Tibial nerve (tissue), 4 donors: ENCODE results near the gene CDHR1.

Experiments
- CTCF ChIP-seq, 5 experiments: fragments of 200-600 bp in 3 of 5; fragments of 450-650 bp in 2 of 5; sonication (generic) in 3 of 5; IDR thresholded peaks; one replicate each; pipeline ENCODE4 v1.5.1; 2016 to 2019; ENCODE audit warnings: antibody characterized with exemption in 5 of 5, mild to moderate bottlenecking in 3 of 5, moderate library complexity in 2 of 5
- EP300 ChIP-seq, 2 donors: sonication (generic); formaldehyde crosslinking; IDR thresholded peaks; one replicate each; pipeline ENCODE4 v1.6.1; 2017; ENCODE audit warnings: antibody characterized with exemption in 2 of 2, mild to moderate bottlenecking in 1 of 2
- POLR2A ChIP-seq, 2 donors: fragments of 450-650 bp; IDR thresholded peaks; one replicate each; pipeline ENCODE4 v1.6.1; 2017; ENCODE audit warnings: antibody characterized with exemption in 2 of 2, mild to moderate bottlenecking in 2 of 2, moderate library complexity in 2 of 2

- no peak for TF ChIP-seq CTCF (IDR thresholded peaks at IDR 0.05)
- no peak for TF ChIP-seq EP300 (IDR thresholded peaks at IDR 0.05)
- no peak for TF ChIP-seq POLR2A (IDR thresholded peaks at IDR 0.05)
Measured at GRCh38 chr10:84196083-84196482, 1.7 kb downstream of the CDHR1 start.
